H1 (cell line): Measurements from ENCODE around the gene RIT2. TPM values are rescaled to one million over a fixed set of nuclear protein-coding genes. Genes with fewer than 3 reads are reported as not detected.

Experiments used
- CTCF ChIA-PET: fragments of 300-600 bp; sonication (Branson Sonifier 250); formaldehyde crosslinking; loops from one replicate; lab custom pipeline; 2021; ENCODE audit not compliant: partially characterized antibody; lab: Charles Lee
- POLR2A ChIA-PET: fragments of 300-600 bp; sonication (Branson Sonifier 250); formaldehyde crosslinking; loops from one replicate; lab custom pipeline; 2021; ENCODE audit warnings: inconsistent platforms; ENCODE audit not compliant: partially characterized antibody; lab: Charles Lee
- DNase-seq, 2 experiments: peaks; one replicate each; pipeline versions ENCODE4 v3.0.0 to v3.0.0-alpha.2; 2010 to 2022; ENCODE audit warnings: low spot score in 2 of 2, low read depth in 1 of 2, mixed read lengths in 1 of 2
- FAIRE-seq: peaks from 2 replicates; lab custom pipeline; 2011; peaks lifted over from hg19 to GRCh38; lab: Jason Lieb, UNC
- H2AFZ ChIP-seq: 2 replicates; pipeline ENCODE4 v1.8.1; 2012; ENCODE audit warnings: low read length, inconsistent platforms
- H2AK5ac ChIP-seq: 2 replicates; pipeline ENCODE4 v1.6.1; 2013; ENCODE audit warnings: low read depth, low read length
- H2BK120ac ChIP-seq: replicated peaks from 2 replicates; pipeline ENCODE3; 2013; ENCODE audit warnings: low read depth, low read length, inconsistent platforms
- H2BK12ac ChIP-seq: 2 replicates; pipeline ENCODE4 v1.6.1; 2013; ENCODE audit warnings: low read depth, low read length
- H2BK15ac ChIP-seq: 2 replicates; pipeline ENCODE4 v1.6.1; 2013; ENCODE audit warnings: low read length
- H2BK20ac ChIP-seq: 2 replicates; pipeline ENCODE4 v1.6.1; 2013; ENCODE audit warnings: low read length
- H2BK5ac ChIP-seq: 2 replicates; pipeline ENCODE4 v1.6.1; 2013; ENCODE audit warnings: low read depth, low read length
- H3K14ac ChIP-seq: 2 replicates; pipeline ENCODE4 v1.6.1; 2013; ENCODE audit warnings: inconsistent platforms; ENCODE audit not compliant: insufficient read length
- H3K18ac ChIP-seq: 2 replicates; pipeline ENCODE4 v1.6.1; 2013; ENCODE audit warnings: low read length; ENCODE audit errors: extremely low read depth
- H3K23ac ChIP-seq: 2 replicates; pipeline ENCODE4 v1.6.1; 2013; ENCODE audit warnings: inconsistent platforms; ENCODE audit not compliant: insufficient read length
- H3K23me2 ChIP-seq: 2 replicates; pipeline ENCODE4 v1.6.1; 2013; ENCODE audit warnings: low read depth, low read length
- H3K27ac ChIP-seq: 2 replicates; pipeline ENCODE4 v1.6.1; 2011; ENCODE audit warnings: low read depth, low read length, inconsistent platforms
- H3K27me3 ChIP-seq, 4 experiments: replicated peaks in 1 of 4; 1 replicate in 1 of 4; 2 replicates in 3 of 4; pipeline versions ENCODE4 v1.6.1 to v1.8.1; 2011 to 2013; ENCODE audit warnings: low read length in 3 of 4, mild to moderate bottlenecking in 3 of 4, inconsistent platforms in 2 of 4, mixed read lengths in 2 of 4, moderate library complexity in 1 of 4; ENCODE audit not compliant: control insufficient read depth in 3 of 4, insufficient read depth in 3 of 4; ENCODE audit errors: extremely low read depth in 1 of 4
- H3K36me3 ChIP-seq, 4 experiments: 2 replicates each; pipeline versions ENCODE4 v1.6.1 to v1.8.1; 2011 to 2013; ENCODE audit warnings: mild to moderate bottlenecking in 4 of 4, low read length in 3 of 4, moderate library complexity in 2 of 4, control low read depth in 1 of 4, inconsistent platforms in 1 of 4; ENCODE audit not compliant: insufficient read depth in 4 of 4, control insufficient read depth in 2 of 4
- H3K4ac ChIP-seq: replicated peaks from 2 replicates; pipeline ENCODE3; 2013; ENCODE audit warnings: low read length, low read depth, mixed read lengths, inconsistent platforms; ENCODE audit not compliant: insufficient read length
- H3K4me1 ChIP-seq, 4 experiments: replicated peaks in 1 of 4; 1 replicate in 1 of 4; 2 replicates in 3 of 4; pipeline versions ENCODE4 v1.6.1 to v1.8.1; 2011 to 2013; ENCODE audit warnings: low read length in 3 of 4, inconsistent platforms in 2 of 4, mixed read lengths in 1 of 4; ENCODE audit not compliant: insufficient read depth in 4 of 4, control insufficient read depth in 3 of 4
- H3K4me2 ChIP-seq, 2 experiments: 2 replicates each; pipeline versions ENCODE4 v1.6.1 to v1.8.1; 2011 to 2013; ENCODE audit warnings: low read depth in 2 of 2, low read length in 2 of 2, control low read depth in 1 of 2, inconsistent platforms in 1 of 2, mild to moderate bottlenecking in 1 of 2; ENCODE audit not compliant: insufficient read depth in 1 of 2
- H3K4me3 ChIP-seq, 4 experiments: fragments of 200-600, 300-600 bp in 1 of 4; sonication (generic), shearing (Covaris generic), sonication (Bioruptor Twin) in 1 of 4; 2 replicates each; pipeline versions ENCODE4 v1.5.1 to v1.8.1; 2011 to 2016; ENCODE audit warnings: low read length in 4 of 4, low read depth in 3 of 4, control low read depth in 2 of 4, inconsistent platforms in 2 of 4, mild to moderate bottlenecking in 2 of 4, mixed read lengths in 1 of 4, moderate library complexity in 1 of 4; ENCODE audit not compliant: insufficient read depth in 2 of 4; ENCODE audit errors: extremely low read depth in 1 of 4
- H3K56ac ChIP-seq: replicated peaks from 2 replicates; pipeline ENCODE3; 2013; ENCODE audit warnings: low read depth, mild to moderate bottlenecking, mixed read lengths, low read length, inconsistent platforms; ENCODE audit not compliant: insufficient read length
- H3K79me1 ChIP-seq: 2 replicates; pipeline ENCODE4 v1.6.1; 2013; ENCODE audit warnings: low read depth, low read length, control low read depth
- H3K79me2 ChIP-seq, 2 experiments: 2 replicates each; pipeline versions ENCODE4 v1.6.1 to v1.8.1; 2012 to 2013; ENCODE audit warnings: low read length in 2 of 2, mild to moderate bottlenecking in 2 of 2, inconsistent platforms in 1 of 2; ENCODE audit not compliant: insufficient read depth in 2 of 2, control insufficient read depth in 1 of 2
- H3K9ac ChIP-seq, 4 experiments: replicated peaks in 1 of 4; 1 replicate in 1 of 4; 2 replicates in 3 of 4; pipeline versions ENCODE4 v1.6.1 to v1.8.1; 2011 to 2013; ENCODE audit warnings: low read depth in 3 of 4, low read length in 3 of 4, control low read depth in 2 of 4, mild to moderate bottlenecking in 2 of 4, moderate library complexity in 2 of 4, inconsistent platforms in 1 of 4; ENCODE audit errors: extremely low read depth in 1 of 4
- H3K9me3 ChIP-seq, 2 experiments: 2 replicates each; pipeline versions ENCODE4 v1.6.1 to v1.8.1; 2012 to 2013; ENCODE audit warnings: mild to moderate bottlenecking in 2 of 2, moderate library complexity in 2 of 2, control low read depth in 1 of 2, inconsistent platforms in 1 of 2, low read depth in 1 of 2, low read length in 1 of 2, mixed read lengths in 1 of 2; ENCODE audit not compliant: insufficient read depth in 2 of 2
- H4K20me1 ChIP-seq, 2 experiments: replicated peaks in 1 of 2; 2 replicates each; pipeline versions ENCODE3 to v1.8.1; 2011 to 2013; ENCODE audit warnings: inconsistent platforms in 2 of 2, low read length in 2 of 2, mild to moderate bottlenecking in 1 of 2; ENCODE audit not compliant: insufficient read depth in 2 of 2, control insufficient read depth in 1 of 2
- H4K5ac ChIP-seq: 2 replicates; pipeline ENCODE4 v1.6.1; 2013; ENCODE audit warnings: low read length, low read depth, mixed read lengths, inconsistent platforms; ENCODE audit not compliant: insufficient read length
- H4K8ac ChIP-seq: 2 replicates; pipeline ENCODE4 v1.8.0; 2013; ENCODE audit warnings: mild to moderate bottlenecking, moderate library complexity, low read length, inconsistent platforms; ENCODE audit not compliant: insufficient read depth; ENCODE audit errors: extremely low read depth
- H4K91ac ChIP-seq: replicated peaks from 2 replicates; pipeline ENCODE3; 2013; ENCODE audit warnings: low read length, mixed read lengths, inconsistent platforms; ENCODE audit not compliant: insufficient read length
- BCL11A ChIP-seq, 2 experiments: IDR thresholded peaks; one replicate each; pipeline ENCODE4 v1.6.1; 2011; ENCODE audit warnings: low read depth in 2 of 2, low read length in 2 of 2, mild to moderate bottlenecking in 2 of 2
- BRCA1 ChIP-seq: IDR thresholded peaks from 2 replicates; pipeline ENCODE4 v1.6.1; 2012; ENCODE audit warnings: low read depth, low read length, improper control_type of control experiment
- CBX8 ChIP-seq: fragments of 300-800, 300-1000 bp; sonication (generic); IDR thresholded peaks from 2 replicates; pipeline ENCODE4 v1.7.1; 2016; ENCODE audit warnings: low read depth, low read length, borderline replicate concordance
- CREB1 ChIP-seq: IDR thresholded peaks from 2 replicates; pipeline ENCODE4 v1.6.1; 2012; ENCODE audit warnings: inconsistent platforms
- JUN ChIP-seq: IDR thresholded peaks from 2 replicates; pipeline ENCODE4 v1.6.1; 2011; ENCODE audit warnings: low read depth, mild to moderate bottlenecking, improper control_type of control experiment, low read length
- SIN3A ChIP-seq, 2 experiments: IDR thresholded peaks in 1 of 2; conservative IDR thresholded peaks in 1 of 2; 2 replicates each; pipeline ENCODE4 v1.6.1; 2011 to 2012; ENCODE audit warnings: low read length in 2 of 2, improper control_type of control experiment in 1 of 2, low read depth in 1 of 2, mild to moderate bottlenecking in 1 of 2
- SP4 ChIP-seq: IDR thresholded peaks from 2 replicates; pipeline ENCODE4 v1.6.1; 2012; ENCODE audit warnings: low read length, inconsistent platforms
- TEAD4 ChIP-seq: IDR thresholded peaks from 2 replicates; pipeline ENCODE4 v1.6.1; 2012; ENCODE audit warnings: low read depth, low read length, inconsistent platforms, mixed read lengths
- polyA plus RNA-seq, 7 experiments: library from polyadenylated mRNA; depleted of rRNA in 3 of 7; stranded (reverse) in 5 of 7; unstranded in 2 of 7; fragments of >200 nt in 5 of 7; fragments of 200-250 nt in 2 of 7; gene quantifications; 1 replicate in 5 of 7; 2 replicates in 1 of 7; 4 replicates in 1 of 7; pipeline versions ENCODE4 v1.2.1 to v1.2.3, GENCODE V29; 2011 to 2013; ENCODE audit warnings: missing spikeins in 2 of 7, mixed read lengths in 2 of 7
- total RNA-seq: library from RNA; stranded (reverse); fragmentation: NEBNext Ultra II Directional; extraction: Animal tissue kit (Norgen Biotek cat#: 25700); gene quantifications from 2 replicates; pipeline ENCODE4 v1.2.1, GENCODE V29; 2021

The RIT2 gene
- total and polyA plus RNA-seq, 2 of the 8 experiments (the other 6 are each of a cell fraction or from before 2014, with no cell fraction given), result 0.67 to 3.2 TPM

GRCh38 chr18:42861271-42861670, 254.2 kb downstream of the RIT2 start:
- Histone ChIP-seq H3K9ac (no peak overlapping the region), H3K9me3 (no peaks in the 10 kb centered on the region), H3K14ac (no peak overlapping the region), H2BK15ac (no peak overlapping the region), H3K18ac (no peak overlapping the region), H3K27ac (no peak overlapping the region), H3K4me1 (no peaks in the 10 kb centered on the region), H3K79me1 (no peaks in the 10 kb centered on the region), H2BK20ac (no peak overlapping the region), H2BK5ac (no peak overlapping the region), H3K4me3 (no peak overlapping the region), H3K36me3 (no peaks in the 10 kb centered on the region), H3K4me2 (no peak overlapping the region), H2AK5ac (no peak overlapping the region), H4K20me1 (no peaks in the 10 kb centered on the region), H3K23me2 (no peaks in the 10 kb centered on the region), H3K4ac (no peak overlapping the region), H3K79me2 (no peaks in the 10 kb centered on the region), H3K27me3 (peaks cover 0 to 2% (median 0%) of the 10 kb centered on the region in 4 experiments; a peak in 1 of 7 replicates), H3K23ac (no peak overlapping the region), H3K56ac (no peak overlapping the region), H4K8ac (no peak overlapping the region), H2BK12ac (no peak overlapping the region), H4K91ac (no peak overlapping the region), H2AFZ (no peak overlapping the region), H2BK120ac (no peak overlapping the region), H4K5ac (no peak overlapping the region)
- FAIRE-seq (no peak), DNase-seq (no peak)
- TF ChIP-seq CBX8, result no peak
- TF ChIP-seq JUN, result no peak
- TF ChIP-seq BRCA1, result no peak
- TF ChIP-seq BCL11A (IDR thresholded peaks at IDR 0.05; ENCODE audit: low read depth in 2 of 2, low read length in 2 of 2), result no peak
- no peak for TF ChIP-seq SIN3A (conservative IDR thresholded peaks at IDR 0.05 in 1 of 2, IDR thresholded peaks at IDR 0.05 in 1 of 2; ENCODE audit: low read depth in 1 of 2, low read length in 2 of 2)
- no peak for TF ChIP-seq CREB1
- no peak for TF ChIP-seq SP4
- no peak for TF ChIP-seq TEAD4
- ChIA-PET CTCF (no interaction called here), POLR2A (no interaction called here)
